ENCODE data around the gene SHB. TPM values are rescaled to one million over a fixed set of nuclear protein-coding genes. Genes with fewer than 3 reads are reported as not detected.

Gene SHB
- total RNA-seq, 6 experiments from 2014 or later: 12.0 to 43.1 (median 21.9) TPM

- Histone ChIP-seq H3K4me1 (peaks cover 0 to 21% (median 13%) of the 10 kb centered on the region in 4 donors), H3K36me3 (peaks cover 0 to 12% (median 0%) of the 10 kb centered on the region in 4 donors), H3K9me3 (no peaks in the 10 kb centered on the region), H3K27ac (peak overlapping the region; percentile 24 to 82 (median 64)), H3K4me3 (no peak overlapping the region), H3K27me3 (no peaks in the 10 kb centered on the region)
- TF ChIP-seq POLR2A (IDR thresholded peaks at IDR 0.05) (peak; percentile 44), CTCF (IDR thresholded peaks at IDR 0.05) (no peak)
- DNase-seq: peak; percentile 63 to 84 (median 83)
- intact Hi-C loops (cut with DNase I): no loop called here
- ATAC-seq: peak; percentile 77 to 94 (median 90)
- 49% methylated on average over 5 of the region's 10 CpGs for WGBS (ENCODE audit: insufficient coverage, low coverage, low lambda C conversion rate, missing lambda C conversion rate)
Measured at GRCh38 chr9:38008168-38009034, 60.6 kb downstream of the SHB start.

GRCh38 chr9:38007016-38007415 lies 62.0 kb downstream of the SHB start:
- Histone ChIP-seq H3K27me3 (no peaks in the 10 kb centered on the region), H3K9me3 (no peaks in the 10 kb centered on the region), H3K4me3 (no peak overlapping the region), H3K4me1 (peaks cover 0 to 21% (median 13%) of the 10 kb centered on the region in 4 donors), H3K36me3 (no peaks in the 10 kb centered on the region), H3K27ac (no peak overlapping the region)
- 90% methylated on average over 3 of the region's 5 CpGs for WGBS (ENCODE audit: insufficient coverage, low coverage, low lambda C conversion rate, missing lambda C conversion rate)
- intact Hi-C loops (cut with DNase I): no loop called here
- ATAC-seq (no peak), DNase-seq (no peak)
- TF ChIP-seq POLR2A (IDR thresholded peaks at IDR 0.05) (no peak), CTCF (IDR thresholded peaks at IDR 0.05) (no peak)

- peaks cover 0 to 21% (median 13%) of the 10 kb centered on the region in 4 donors for H3K4me1 ChIP-seq
- WGBS (ENCODE audit: insufficient coverage, low coverage, low lambda C conversion rate, missing lambda C conversion rate): 92% methylated on average over 2 of the region's 7 CpGs
- ATAC-seq (no peak), DNase-seq (no peak)
- H3K27me3 ChIP-seq: no peaks in the 10 kb centered on the region
- intact Hi-C loops (cut with DNase I): no loop called here
- no peaks in the 10 kb centered on the region for H3K9me3 ChIP-seq
- TF ChIP-seq CTCF (IDR thresholded peaks at IDR 0.05): no peak
- no peak for TF ChIP-seq POLR2A (IDR thresholded peaks at IDR 0.05)
- no peak overlapping the region for H3K27ac ChIP-seq
- no peak overlapping the region for H3K4me3 ChIP-seq
- no peaks in the 10 kb centered on the region for H3K36me3 ChIP-seq
Measured at GRCh38 chr9:38006163-38006562, 62.9 kb downstream of the SHB start.

- no peaks in the 10 kb centered on the region for H3K36me3 ChIP-seq
- ATAC-seq (no peak), DNase-seq (peak in 1 of 3 donors; percentile 22)
- H3K9me3 ChIP-seq: no peaks in the 10 kb centered on the region
- no peaks in the 10 kb centered on the region for H3K27me3 ChIP-seq
- intact Hi-C loops (cut with DNase I): no loop called here
- no peak overlapping the region for H3K27ac ChIP-seq
- peaks cover 0 to 21% (median 13%) of the 10 kb centered on the region in 4 donors for H3K4me1 ChIP-seq
- TF ChIP-seq POLR2A (IDR thresholded peaks at IDR 0.05) (no peak), CTCF (IDR thresholded peaks at IDR 0.05) (no peak)
- no peak overlapping the region for H3K4me3 ChIP-seq
- WGBS (ENCODE audit: insufficient coverage, low coverage, low lambda C conversion rate, missing lambda C conversion rate): 37% methylated on average over 2 of the region's 12 CpGs
Measured at GRCh38 chr9:38004809-38005560, 64.0 kb downstream of the SHB start.
